ENCODE measurements around the gene LTB. TPM values are rescaled to one million over a fixed set of nuclear protein-coding genes. Genes with fewer than 3 reads are reported as not detected.
A peak's percentile ranks its signal among the peaks of the same experiment; 100 is the strongest.

LTB gene
- total and polyA plus RNA-seq, 9 of the 15 experiments (the other 6 are each of a cell fraction or from before 2014, with no cell fraction given), result 0.07 to 0.51 TPM; not detected in 7

GRCh38 chr6:31531162-31531561 lies 51.1 kb downstream of the LTB start (continued):
- TF ChIP-seq CEBPZ (IDR thresholded peaks at IDR 0.05; ENCODE audit: borderline replicate concordance, low read depth, low read length), result no peak
- TF ChIP-seq RBFOX2 (IDR thresholded peaks at IDR 0.05; ENCODE audit: low read depth, low read length), result peak; percentile 32; the same call in 1 of the 2 replicates
- no peak for TF ChIP-seq ZC3H8 (IDR thresholded peaks at IDR 0.05)
- TF ChIP-seq POLR2AphosphoS5 (IDR thresholded peaks at IDR 0.05; ENCODE audit: control insufficient read depth, insufficient read depth, low read depth, low read length), result peak; percentile 22; the same call in 1 of the 2 replicates
- TF ChIP-seq CCAR2 (IDR thresholded peaks at IDR 0.05; ENCODE audit: low read depth, low read length), result no peak
- TF ChIP-seq POLR2A (conservative IDR thresholded peaks at IDR 0.05), result peak; percentile 23; the same call in 1 of the 2 replicates
- TF ChIP-seq SAFB (IDR thresholded peaks at IDR 0.05; ENCODE audit: borderline replicate concordance, low read depth, low read length), result no peak
- TF ChIP-seq ZNF121 (CRISPR knock-in tag; conservative IDR thresholded peaks at IDR 0.05), result no peak
- no peak for TF ChIP-seq TRIM28 (IDR thresholded peaks at IDR 0.05)
- TF ChIP-seq NFRKB (IDR thresholded peaks at IDR 0.05; ENCODE audit: low read depth), result no peak
- no peak for TF ChIP-seq SMAD3 (CRISPR knock-in tag; conservative IDR thresholded peaks at IDR 0.05)
- no peak for TF ChIP-seq ZNF347 (CRISPR knock-in tag; IDR thresholded peaks at IDR 0.05; ENCODE audit: low read depth)
- no peak; the same call in 1 of the 2 replicates for TF ChIP-seq POLR2G (IDR thresholded peaks at IDR 0.05; ENCODE audit: low read depth, low read length)
- TF ChIP-seq ZBTB12 (CRISPR knock-in tag; IDR thresholded peaks at IDR 0.05), result no peak
- no peak for TF ChIP-seq BDP1 (IDR thresholded peaks at IDR 0.05; ENCODE audit: insufficient read depth, insufficient read length)
- TF ChIP-seq FOXA1 (IDR thresholded peaks at IDR 0.05; ENCODE audit: borderline replicate concordance), result no peak
- TF ChIP-seq GTF2F1 (IDR thresholded peaks at IDR 0.05; ENCODE audit: low read depth, low read length), result no peak
- no peak for TF ChIP-seq TAF15 (IDR thresholded peaks at IDR 0.05; ENCODE audit: low read depth, low read length)
- TF ChIP-seq NCOA4 (IDR thresholded peaks at IDR 0.05; ENCODE audit: partially characterized antibody), result no peak
- no peak for TF ChIP-seq RUNX1 (IDR thresholded peaks at IDR 0.05; ENCODE audit: low read depth)
- TF ChIP-seq E2F1 (CRISPR knock-in tag; IDR thresholded peaks at IDR 0.05), result no peak
- TF ChIP-seq ARID3B (CRISPR knock-in tag; IDR thresholded peaks at IDR 0.05; ENCODE audit: borderline replicate concordance), result no peak
- TF ChIP-seq POLR2AphosphoS2 (IDR thresholded peaks at IDR 0.05; ENCODE audit: low read length), result 0 out of 2 replicates have a peak, but pooled peaks have one; percentile 27
- no peak for TF ChIP-seq ZC3H11A (IDR thresholded peaks at IDR 0.05; ENCODE audit: low read depth, low read length)
- no peak for TF ChIP-seq TSC22D4 (tag; IDR thresholded peaks at IDR 0.05)

Data from K562 (cell line).